AG04450 (cell line): ENCODE data around the gene ZFYVE1. TPM values are rescaled to one million over a fixed set of nuclear protein-coding genes. Genes with fewer than 3 reads are reported as not detected.

Experiments used
- CTCF ChIA-PET: fragments of 300-600, 350-600 bp; formaldehyde crosslinking; extraction: SDS; loops from one replicate; lab custom pipeline; 2022; ENCODE audit warnings: antibody characterized with exemption, inconsistent platforms; lab: Charles Lee
- POLR2A ChIA-PET: fragments of 350-600 bp; formaldehyde crosslinking; extraction: SDS; loops from one replicate; lab custom pipeline; 2021; ENCODE audit warnings: antibody characterized with exemption, inconsistent platforms; lab: Yijun Ruan, JAX
- DNase-seq: peaks from one replicate; pipeline ENCODE4 v3.0.0-alpha.2; 2011; ENCODE audit warnings: low read depth, low spot score
- H3K27ac ChIP-seq: one replicate; pipeline ENCODE4 v1.5.1; 2012; ENCODE audit warnings: low read depth, low read length, control low read depth
- H3K27me3 ChIP-seq: one replicate; pipeline ENCODE4 v1.6.0; 2012; ENCODE audit warnings: low read length; ENCODE audit not compliant: control insufficient read depth, insufficient read depth
- H3K4me3 ChIP-seq: 2 replicates; pipeline ENCODE4 v1.5.1; 2011; ENCODE audit warnings: mild to moderate bottlenecking, low read depth, low read length, control low read depth
- H3K9me3 ChIP-seq: 2 replicates; pipeline ENCODE4 v1.5.1; 2012; ENCODE audit warnings: low read length; ENCODE audit not compliant: control insufficient read depth, insufficient read depth
- polyA plus RNA-seq: library from polyadenylated mRNA; depleted of rRNA; stranded (reverse); fragments of >200 nt; gene quantifications from 2 replicates; pipeline ENCODE4 v1.2.3, GENCODE V29; 2011
- TF ChIP-seq, protein P1 (sequence below): IDR thresholded peaks from 2 replicates; pipeline ENCODE4 v1.5.1; 2011; ENCODE audit warnings: low read depth, low read length, control low read depth, inconsistent platforms

Gene ZFYVE1
- polyA plus RNA-seq, 1 experiment, result 27.4 TPM

DNA sequence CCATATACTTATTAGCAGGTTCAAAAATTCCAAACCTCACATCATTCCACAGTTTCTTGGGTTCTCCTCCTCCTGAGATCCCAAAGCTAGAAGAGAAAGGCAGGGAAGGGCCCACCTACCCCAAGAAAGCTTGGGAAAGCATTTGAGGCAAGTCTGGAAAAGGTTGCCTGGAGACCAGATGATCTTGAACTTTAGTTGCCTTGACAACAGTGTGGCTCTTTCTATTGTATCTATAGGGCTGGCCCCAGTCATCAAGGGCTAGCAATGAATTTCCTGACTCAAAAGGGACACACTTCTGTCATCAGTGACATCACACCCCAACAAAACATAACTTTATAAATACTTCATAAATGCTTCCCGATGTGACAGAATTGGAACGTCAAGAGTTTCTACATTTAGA, 40.0 kb downstream of the ZFYVE1 start:
- CTCF ChIA-PET, result no interaction called here

DNA sequence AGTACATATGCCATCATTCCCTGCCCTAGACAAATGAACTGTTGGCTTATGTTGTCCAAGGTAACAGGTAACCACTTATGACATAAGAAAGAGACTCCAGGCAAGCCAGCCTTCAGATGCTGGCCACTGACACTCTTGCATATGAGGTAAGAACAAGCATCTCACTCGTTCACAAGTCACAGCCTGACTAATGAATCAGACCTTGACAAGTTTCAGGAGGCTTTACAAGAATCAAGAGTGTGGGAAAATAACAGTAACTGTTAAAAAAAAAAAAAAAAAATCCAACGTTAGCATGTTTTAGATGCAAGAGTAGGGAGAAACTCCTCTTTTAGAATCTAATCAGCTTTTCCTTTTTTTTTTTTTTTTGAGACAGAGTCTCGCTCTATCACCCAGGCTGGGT, 40.7 kb downstream of the ZFYVE1 start:
- no peaks in the 10 kb centered on the region for H3K9me3 ChIP-seq
- ChIA-PET CTCF (no interaction called here), POLR2A (no interaction called here)
- TF ChIP-seq, protein P1, sequence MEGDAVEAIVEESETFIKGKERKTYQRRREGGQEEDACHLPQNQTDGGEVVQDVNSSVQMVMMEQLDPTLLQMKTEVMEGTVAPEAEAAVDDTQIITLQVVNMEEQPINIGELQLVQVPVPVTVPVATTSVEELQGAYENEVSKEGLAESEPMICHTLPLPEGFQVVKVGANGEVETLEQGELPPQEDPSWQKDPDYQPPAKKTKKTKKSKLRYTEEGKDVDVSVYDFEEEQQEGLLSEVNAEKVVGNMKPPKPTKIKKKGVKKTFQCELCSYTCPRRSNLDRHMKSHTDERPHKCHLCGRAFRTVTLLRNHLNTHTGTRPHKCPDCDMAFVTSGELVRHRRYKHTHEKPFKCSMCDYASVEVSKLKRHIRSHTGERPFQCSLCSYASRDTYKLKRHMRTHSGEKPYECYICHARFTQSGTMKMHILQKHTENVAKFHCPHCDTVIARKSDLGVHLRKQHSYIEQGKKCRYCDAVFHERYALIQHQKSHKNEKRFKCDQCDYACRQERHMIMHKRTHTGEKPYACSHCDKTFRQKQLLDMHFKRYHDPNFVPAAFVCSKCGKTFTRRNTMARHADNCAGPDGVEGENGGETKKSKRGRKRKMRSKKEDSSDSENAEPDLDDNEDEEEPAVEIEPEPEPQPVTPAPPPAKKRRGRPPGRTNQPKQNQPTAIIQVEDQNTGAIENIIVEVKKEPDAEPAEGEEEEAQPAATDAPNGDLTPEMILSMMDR, result no peak
- no peak overlapping the region for H3K27ac ChIP-seq
- DNase-seq, result no peak
- no peak overlapping the region for H3K4me3 ChIP-seq
- no peaks in the 10 kb centered on the region for H3K27me3 ChIP-seq

More for the DNA sequence above, 40.0 kb downstream of the ZFYVE1 start:
- no peak overlapping the region for H3K27ac ChIP-seq
- no peak overlapping the region for H3K4me3 ChIP-seq
- POLR2A ChIA-PET, result no interaction called here
- TF ChIP-seq, protein P1, result no peak
- no peaks in the 10 kb centered on the region for H3K27me3 ChIP-seq
- DNase-seq, result no peak
- H3K9me3 ChIP-seq, result no peaks in the 10 kb centered on the region

- no peaks in the 10 kb centered on the region for H3K27me3 ChIP-seq
- TF ChIP-seq, protein P1, result no peak
- no peak for DNase-seq
- ChIA-PET POLR2A (no interaction called here), CTCF (interaction anchor here (0.6 kb wide), 1 partner anchor 468 kb away, joined by 5 read pairs; no protein-coding TSS in a partner anchor)
- no peak overlapping the region for H3K27ac ChIP-seq
- no peak overlapping the region for H3K4me3 ChIP-seq
- H3K9me3 ChIP-seq, result no peaks in the 10 kb centered on the region
Measured at GRCh38 chr14:72982146-72982708, 44.7 kb downstream of the ZFYVE1 start.

GRCh38 chr14:72980863-72981262, 46.0 kb downstream of the ZFYVE1 start:
- ChIA-PET CTCF (no interaction called here), POLR2A (no interaction called here)
- Histone ChIP-seq H3K27me3 (no peaks in the 10 kb centered on the region), H3K4me3 (no peak overlapping the region), H3K27ac (no peak overlapping the region), H3K9me3 (no peaks in the 10 kb centered on the region)
- TF ChIP-seq, protein P1, result no peak
- DNase-seq, result no peak

GRCh38 chr14:72978856-72979255, 48.0 kb downstream of the ZFYVE1 start:
- Histone ChIP-seq H3K27ac (no peak overlapping the region), H3K4me3 (no peak overlapping the region), H3K9me3 (no peaks in the 10 kb centered on the region), H3K27me3 (no peaks in the 10 kb centered on the region)
- TF ChIP-seq, protein P1, result no peak
- DNase-seq, result no peak
- ChIA-PET CTCF (interaction anchor here (0.8 kb wide), 1 partner anchor 17 kb away, joined by 3 read pairs; no protein-coding TSS in a partner anchor), POLR2A (interaction anchor here (0.7 kb wide), 1 partner anchor 17 kb away, joined by 5 read pairs; no protein-coding TSS in a partner anchor)
